Measurements from ENCODE around the gene GADD45G.

GADD45G gene

DNA sequence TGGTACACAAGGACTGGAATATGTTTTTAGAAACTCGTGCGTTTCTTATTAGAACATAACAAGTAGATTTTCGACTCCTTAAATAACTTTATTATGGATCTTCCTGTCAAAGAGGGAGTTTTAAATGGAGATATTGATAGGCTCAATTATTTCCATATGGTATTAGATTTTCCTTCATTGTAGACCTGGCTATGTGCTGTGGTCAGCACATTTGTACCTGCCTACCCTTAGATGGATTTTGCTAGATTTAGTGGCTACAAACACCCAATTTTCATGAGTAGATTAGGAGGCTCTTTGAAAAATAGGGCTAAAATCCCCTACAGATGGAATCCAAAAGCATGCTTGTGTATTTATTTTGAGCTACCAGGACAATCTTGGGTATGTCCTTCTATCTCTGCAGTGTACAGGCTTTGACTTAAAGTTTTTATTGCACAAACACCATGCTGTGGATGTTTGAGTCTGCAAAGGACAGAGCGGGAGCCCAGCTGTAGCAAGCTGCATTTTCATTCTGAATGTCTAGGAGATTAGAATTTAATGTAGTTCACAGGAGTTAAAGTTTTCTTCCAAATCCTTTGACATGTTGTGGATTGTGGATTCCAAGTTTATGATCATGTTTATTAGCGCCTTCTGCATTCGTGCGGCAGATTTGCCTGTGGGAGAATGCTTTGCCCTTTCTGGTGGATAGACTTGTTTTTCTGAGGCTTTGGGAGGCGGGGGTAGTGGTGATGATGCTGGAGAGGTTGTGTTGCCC, 41.6 kb downstream of the GADD45G start:
- Histone ChIP-seq H3K36me3 (ENCODE audit: control insufficient read depth in 1 of 2, insufficient read depth in 2 of 2, low read length in 2 of 2) (no peaks in the 10 kb centered on the region), H3K4me1 (ENCODE audit: control insufficient read depth in 1 of 2, insufficient read depth in 2 of 2, low read length in 2 of 2) (no peaks in the 10 kb centered on the region), H3K27me3 (ENCODE audit: low read depth, low read length) (no peaks in the 10 kb centered on the region), H3K27ac (ENCODE audit: low read length) (no peak overlapping the region), H3K4me3 (ENCODE audit: low read depth in 1 of 2, low read length in 2 of 2) (no peak overlapping the region), H3K9me3 (ENCODE audit: control insufficient read depth in 1 of 2, low read length in 2 of 2) (no peaks in the 10 kb centered on the region)

DNA sequence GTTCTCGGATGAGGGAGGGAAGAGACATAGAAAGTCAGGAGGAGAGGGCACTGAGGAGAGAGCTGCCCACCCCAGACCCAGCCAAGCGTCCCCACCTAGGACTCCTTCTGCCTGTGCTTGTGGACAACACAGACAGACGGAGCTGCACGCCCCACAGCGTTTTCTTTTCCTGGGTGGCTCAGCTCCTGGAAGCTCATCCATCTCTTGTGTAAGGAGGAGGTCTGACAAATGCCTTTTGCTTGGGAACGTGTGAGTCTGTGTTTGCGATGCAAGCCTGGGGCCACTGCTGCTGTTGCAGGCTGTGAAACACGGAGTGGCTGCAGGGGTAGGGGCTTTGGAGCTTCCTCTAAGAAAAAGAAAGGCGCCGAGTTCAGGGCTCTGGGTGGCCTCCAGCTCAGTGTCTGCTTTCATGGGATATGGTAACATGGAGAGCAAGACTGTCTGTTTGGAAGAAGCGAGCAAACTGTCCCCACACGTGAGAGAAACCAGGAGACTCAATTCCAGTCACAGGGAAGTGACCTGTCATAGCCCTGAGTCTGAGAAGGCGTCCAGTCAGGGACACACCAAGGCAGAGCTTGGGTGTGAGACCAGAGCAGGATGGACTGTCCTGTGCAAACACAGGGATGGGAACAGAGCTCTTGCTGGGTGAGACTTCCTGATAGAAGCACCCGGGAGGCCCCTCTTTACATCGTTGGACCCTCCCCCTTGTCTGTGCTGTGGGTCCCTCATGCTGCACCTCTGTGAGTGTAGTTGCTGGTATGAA, 42.7 kb downstream of the GADD45G start:
- Histone ChIP-seq H3K4me3 (ENCODE audit: low read depth in 1 of 2, low read length in 2 of 2) (no peak overlapping the region), H3K9me3 (ENCODE audit: control insufficient read depth in 1 of 2, low read length in 2 of 2) (no peaks in the 10 kb centered on the region), H3K36me3 (ENCODE audit: control insufficient read depth in 1 of 2, insufficient read depth in 2 of 2, low read length in 2 of 2) (no peaks in the 10 kb centered on the region), H3K4me1 (ENCODE audit: control insufficient read depth in 1 of 2, insufficient read depth in 2 of 2, low read length in 2 of 2) (no peaks in the 10 kb centered on the region), H3K27ac (ENCODE audit: low read length) (no peak overlapping the region), H3K27me3 (ENCODE audit: low read depth, low read length) (no peaks in the 10 kb centered on the region)

DNA sequence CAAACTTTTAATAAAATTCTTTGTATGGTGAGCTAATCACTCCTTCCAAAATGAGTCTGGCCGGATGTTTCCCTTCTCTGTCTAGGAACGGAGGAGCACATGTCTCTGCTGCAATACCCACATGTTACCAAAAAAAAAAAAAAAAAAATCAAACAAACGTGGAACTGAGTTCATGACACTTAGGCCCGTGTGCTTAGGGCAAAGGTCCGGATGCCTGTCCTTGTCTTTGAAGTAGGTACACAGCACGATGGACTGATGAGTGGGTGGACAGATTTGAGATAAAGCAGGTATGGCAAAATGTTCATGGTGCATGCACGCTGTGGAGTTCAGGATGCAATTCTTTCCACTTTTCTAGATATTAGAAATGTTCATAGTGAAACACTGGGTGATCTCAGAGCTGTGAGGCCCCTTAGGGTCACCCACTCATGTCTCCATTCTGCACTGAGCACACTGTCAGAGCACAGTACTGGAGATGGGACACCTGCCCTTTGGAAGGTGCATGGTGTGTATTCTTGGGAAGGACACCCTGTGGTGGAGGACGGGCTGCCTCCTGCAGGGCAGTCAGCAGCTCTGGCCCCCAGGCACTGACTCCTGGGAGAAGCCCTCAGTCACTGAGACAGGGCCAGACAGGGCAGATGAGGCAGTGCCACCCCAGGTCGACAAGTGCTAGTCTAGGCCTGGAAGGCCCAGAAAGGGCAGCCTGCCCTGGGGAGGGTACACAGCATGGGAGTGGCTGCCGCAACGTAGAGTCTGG, 43.6 kb downstream of the GADD45G start:
- Histone ChIP-seq H3K36me3 (ENCODE audit: control insufficient read depth in 1 of 2, insufficient read depth in 2 of 2, low read length in 2 of 2) (no peaks in the 10 kb centered on the region), H3K4me1 (ENCODE audit: control insufficient read depth in 1 of 2, insufficient read depth in 2 of 2, low read length in 2 of 2) (no peaks in the 10 kb centered on the region), H3K27ac (ENCODE audit: low read length) (no peak overlapping the region), H3K27me3 (ENCODE audit: low read depth, low read length) (no peaks in the 10 kb centered on the region), H3K9me3 (ENCODE audit: control insufficient read depth in 1 of 2, low read length in 2 of 2) (no peaks in the 10 kb centered on the region), H3K4me3 (ENCODE audit: low read depth in 1 of 2, low read length in 2 of 2) (no peak overlapping the region)

GRCh38 chr9:89649039-89649691, 44.4 kb downstream of the GADD45G start:
- no peaks in the 10 kb centered on the region for H3K36me3 ChIP-seq (ENCODE audit: control insufficient read depth in 1 of 2, insufficient read depth in 2 of 2, low read length in 2 of 2)
- H3K27me3 ChIP-seq (ENCODE audit: low read depth, low read length), result no peaks in the 10 kb centered on the region
- H3K27ac ChIP-seq (ENCODE audit: low read length), result no peak overlapping the region
- H3K4me3 ChIP-seq (ENCODE audit: low read depth in 1 of 2, low read length in 2 of 2), result no peak overlapping the region
- H3K9me3 ChIP-seq (ENCODE audit: control insufficient read depth in 1 of 2, low read length in 2 of 2), result no peaks in the 10 kb centered on the region
- H3K4me1 ChIP-seq (ENCODE audit: control insufficient read depth in 1 of 2, insufficient read depth in 2 of 2, low read length in 2 of 2), result no peaks in the 10 kb centered on the region

GRCh38 chr9:89654025-89654662, 49.3 kb downstream of the GADD45G start:
- Histone ChIP-seq H3K36me3 (ENCODE audit: control insufficient read depth in 1 of 2, insufficient read depth in 2 of 2, low read length in 2 of 2) (no peaks in the 10 kb centered on the region), H3K4me3 (ENCODE audit: low read depth in 1 of 2, low read length in 2 of 2) (no peak overlapping the region), H3K4me1 (ENCODE audit: control insufficient read depth in 1 of 2, insufficient read depth in 2 of 2, low read length in 2 of 2) (peaks cover 0 to 13% of the 10 kb centered on the region in 2 donors), H3K27me3 (ENCODE audit: low read depth, low read length) (no peaks in the 10 kb centered on the region), H3K9me3 (ENCODE audit: control insufficient read depth in 1 of 2, low read length in 2 of 2) (no peaks in the 10 kb centered on the region), H3K27ac (ENCODE audit: low read length) (no peak overlapping the region)

- no peak overlapping the region for H3K27ac ChIP-seq (ENCODE audit: low read length)
- H3K4me1 ChIP-seq (ENCODE audit: control insufficient read depth in 1 of 2, insufficient read depth in 2 of 2, low read length in 2 of 2), result peaks cover 0 to 13% of the 10 kb centered on the region in 2 donors
- no peaks in the 10 kb centered on the region for H3K27me3 ChIP-seq (ENCODE audit: low read depth, low read length)
- H3K9me3 ChIP-seq (ENCODE audit: control insufficient read depth in 1 of 2, low read length in 2 of 2), result no peaks in the 10 kb centered on the region
- H3K4me3 ChIP-seq (ENCODE audit: low read depth in 1 of 2, low read length in 2 of 2), result no peak overlapping the region
- no peaks in the 10 kb centered on the region for H3K36me3 ChIP-seq (ENCODE audit: control insufficient read depth in 1 of 2, insufficient read depth in 2 of 2, low read length in 2 of 2)
These were observed 50.5 kb downstream of the GADD45G start for GRCh38 chr9:89655056-89655989.
